H1 (cell line): ENCODE data around the gene NINJ2. TPM values are rescaled to one million over a fixed set of nuclear protein-coding genes. Genes with fewer than 3 reads are reported as not detected.

Source experiments
- BACH1 ChIP-seq: IDR thresholded peaks from 2 replicates; pipeline ENCODE4 v1.6.1; 2012; ENCODE audit warnings: low read length, improper control_type of control experiment
- BRCA1 ChIP-seq: IDR thresholded peaks from 2 replicates; pipeline ENCODE4 v1.6.1; 2012; ENCODE audit warnings: low read depth, low read length, improper control_type of control experiment
- CHD1 ChIP-seq: IDR thresholded peaks from 2 replicates; pipeline ENCODE4 v1.6.1; 2012; ENCODE audit warnings: low read depth, low read length, improper control_type of control experiment
- CHD7 ChIP-seq: fragments of 300-600 bp; sonication (generic); IDR thresholded peaks from 2 replicates; pipeline ENCODE4 v1.7.1; 2012; ENCODE audit warnings: low read length, moderate library complexity, mild to moderate bottlenecking, inconsistent platforms; ENCODE audit not compliant: insufficient replicate concordance
- CTBP2 ChIP-seq: IDR thresholded peaks from 2 replicates; pipeline ENCODE4 v1.7.0; 2011; ENCODE audit warnings: borderline replicate concordance, mild to moderate bottlenecking, moderate library complexity, mixed read lengths, low read length; ENCODE audit not compliant: insufficient read depth, insufficient read length
- HDAC6 ChIP-seq: IDR thresholded peaks from one replicate; pipeline ENCODE4 v1.7.1; 2012; ENCODE audit warnings: low read depth, mild to moderate bottlenecking, inconsistent platforms, low read length, moderate library complexity
- MAFK ChIP-seq: IDR thresholded peaks from 2 replicates; pipeline ENCODE4 v1.6.1; 2012; ENCODE audit warnings: low read depth, mild to moderate bottlenecking, improper control_type of control experiment, low read length
- RBBP5 ChIP-seq: IDR thresholded peaks from 2 replicates; pipeline ENCODE4 v1.7.1; 2012; ENCODE audit warnings: low read depth, mild to moderate bottlenecking, inconsistent platforms, low read length, moderate library complexity, borderline replicate concordance
- RFX5 ChIP-seq: IDR thresholded peaks from 2 replicates; pipeline ENCODE4 v1.6.1; 2011; ENCODE audit warnings: low read depth, low read length, improper control_type of control experiment, borderline replicate concordance
- RXRA ChIP-seq: IDR thresholded peaks from 2 replicates; pipeline ENCODE4 v1.6.1; 2011; ENCODE audit warnings: low read depth, mild to moderate bottlenecking, low read length, moderate library complexity; ENCODE audit not compliant: insufficient read depth
- SAP30 ChIP-seq: fragments of 300-600 bp; sonication (generic); IDR thresholded peaks from 2 replicates; pipeline ENCODE4 v1.7.1; 2012; ENCODE audit warnings: low read length, moderate library complexity, mild to moderate bottlenecking, inconsistent platforms; ENCODE audit not compliant: insufficient read depth, insufficient replicate concordance
- SIN3A ChIP-seq, 2 experiments: IDR thresholded peaks in 1 of 2; conservative IDR thresholded peaks in 1 of 2; 2 replicates each; pipeline ENCODE4 v1.6.1; 2011 to 2012; ENCODE audit warnings: low read length in 2 of 2, improper control_type of control experiment in 1 of 2, low read depth in 1 of 2, mild to moderate bottlenecking in 1 of 2
- polyA plus RNA-seq, 7 experiments: library from polyadenylated mRNA; depleted of rRNA in 3 of 7; stranded (reverse) in 5 of 7; unstranded in 2 of 7; fragments of >200 nt in 5 of 7; fragments of 200-250 nt in 2 of 7; gene quantifications; 1 replicate in 5 of 7; 2 replicates in 1 of 7; 4 replicates in 1 of 7; pipeline versions ENCODE4 v1.2.1 to v1.2.3, GENCODE V29; 2011 to 2013; ENCODE audit warnings: missing spikeins in 2 of 7, mixed read lengths in 2 of 7
- total RNA-seq: library from RNA; stranded (reverse); fragmentation: NEBNext Ultra II Directional; extraction: Animal tissue kit (Norgen Biotek cat#: 25700); gene quantifications from 2 replicates; pipeline ENCODE4 v1.2.1, GENCODE V29; 2021

NINJ2 gene
- total and polyA plus RNA-seq, 2 of the 8 experiments (the other 6 are each of a cell fraction or from before 2014, with no cell fraction given), result 1.4 TPM; not detected in 1

GRCh38 chr12:611721-612120 is 51.5 kb downstream of the NINJ2 start (continued):
- TF ChIP-seq CHD7 (no peak), SAP30 (no peak), BACH1 (no peak), RBBP5 (no peak), MAFK (no peak), CTBP2 (no peak), BRCA1 (no peak), CHD1 (no peak), RXRA (no peak), RFX5 (no peak), HDAC6 (no peak), SIN3A (conservative IDR thresholded peaks at IDR 0.05 in 1 of 2, IDR thresholded peaks at IDR 0.05 in 1 of 2; ENCODE audit: low read depth in 1 of 2, low read length in 2 of 2) (no peak)
